NCI-H1417 (cell line): Measurements from ENCODE around the gene LAMC3.

Source experiments
- DNase-seq, 3 experiments: peaks; one replicate each; lab custom pipeline; 2025; lab: John Stamatoyannopoulos, UW

Gene LAMC3

DNA sequence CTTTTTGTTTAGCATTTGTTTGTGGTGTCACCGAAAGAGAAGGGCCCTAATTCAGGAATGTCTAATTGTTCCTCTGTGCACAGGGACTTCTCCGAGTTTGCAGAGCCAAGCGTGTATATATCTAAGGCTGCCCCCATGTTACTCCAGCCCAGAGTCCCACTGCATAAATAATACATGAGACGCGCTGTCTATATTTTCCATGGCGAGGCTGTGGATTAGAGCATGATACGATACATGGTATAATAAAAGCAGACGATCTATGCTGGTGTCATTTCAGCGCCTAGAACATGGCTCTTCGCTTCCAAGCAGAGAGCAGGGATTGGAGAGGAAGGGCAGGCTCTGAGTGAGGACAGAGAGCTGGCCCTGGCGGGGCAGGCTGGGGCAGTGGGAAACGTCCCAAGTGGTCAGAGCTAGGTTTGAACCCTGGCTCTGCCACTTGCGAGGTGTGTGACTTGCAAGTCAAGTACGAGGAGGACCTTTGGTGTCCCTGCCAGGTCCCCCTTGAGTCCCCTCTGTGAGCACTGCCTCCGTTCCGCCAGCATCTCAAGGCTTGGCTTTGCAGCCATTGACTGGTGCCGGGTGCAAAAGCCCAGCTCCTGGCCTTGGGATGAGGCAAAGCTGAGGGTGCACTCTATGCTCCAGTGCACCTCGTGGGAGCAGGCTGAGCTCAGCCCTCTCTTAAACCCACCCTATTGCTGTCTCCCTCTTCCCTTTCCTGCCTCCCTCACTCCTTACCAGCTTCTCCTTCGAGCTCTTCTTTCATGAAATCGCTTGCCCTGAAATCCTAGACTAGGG, 29.2 kb upstream of the LAMC3 start:
- DNase-seq = no peak

GRCh38 chr9:130980526-130980925, 28.4 kb upstream of the LAMC3 start:
- no peak for DNase-seq

DNA sequence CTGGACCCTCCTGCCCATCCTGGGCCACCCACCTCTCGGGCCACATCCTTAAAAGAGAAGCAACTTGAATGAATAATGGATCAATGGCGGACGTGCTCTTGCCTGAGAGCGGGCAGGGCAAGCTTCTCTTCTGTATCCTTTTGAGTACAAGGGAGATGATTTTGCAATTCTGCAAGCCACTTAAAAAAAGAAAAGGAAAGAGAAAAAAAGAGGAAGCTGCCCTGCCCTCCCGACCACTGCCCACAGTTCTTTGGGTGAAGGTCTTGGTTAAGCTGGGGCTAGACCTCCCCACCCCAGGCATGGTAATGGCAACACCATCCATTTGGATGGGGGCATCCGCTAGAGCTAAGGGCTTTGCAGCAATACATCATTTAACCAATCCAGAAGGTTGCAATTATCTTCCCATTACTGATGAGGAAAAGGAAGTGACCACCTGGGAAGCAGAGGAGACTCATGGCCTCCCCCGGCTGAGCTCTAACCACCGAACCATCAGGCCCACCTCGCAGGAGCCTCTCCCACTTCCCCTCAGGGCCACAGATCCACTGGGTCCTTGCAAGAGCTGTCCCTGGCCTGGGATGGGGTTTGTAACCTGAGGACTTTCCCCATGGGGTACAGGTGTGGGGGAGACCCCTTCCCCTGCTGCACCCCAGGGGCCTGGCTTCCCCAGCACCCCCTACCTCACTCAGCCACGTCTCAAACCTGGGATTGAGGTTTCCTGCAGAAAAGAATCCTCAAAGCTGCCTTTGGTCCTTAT, 27.8 kb upstream of the LAMC3 start:
- DNase-seq = peak in 2 of 3 experiments; percentile 58 to 68

DNA sequence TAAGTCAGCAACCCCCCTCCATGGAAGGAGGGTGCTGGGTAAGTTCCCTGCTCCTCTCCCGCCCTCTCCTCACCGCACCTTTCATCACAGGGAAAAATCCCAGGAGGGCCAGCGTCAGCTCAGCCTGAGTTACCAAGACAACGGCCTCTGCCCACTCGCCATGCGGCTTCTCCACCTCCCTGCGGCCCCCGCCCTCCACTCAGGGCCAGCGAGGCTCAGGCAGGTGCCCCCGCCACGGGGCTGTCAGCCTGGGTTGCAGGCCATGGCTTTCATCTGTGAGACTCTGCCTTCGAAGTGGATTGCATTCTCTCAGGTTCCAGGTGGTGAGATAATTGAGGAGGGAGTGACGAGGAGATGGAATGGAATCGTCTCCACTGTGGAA, 27.2 kb upstream of the LAMC3 start:
- DNase-seq = peak; percentile 55 to 92 (median 75)

DNA sequence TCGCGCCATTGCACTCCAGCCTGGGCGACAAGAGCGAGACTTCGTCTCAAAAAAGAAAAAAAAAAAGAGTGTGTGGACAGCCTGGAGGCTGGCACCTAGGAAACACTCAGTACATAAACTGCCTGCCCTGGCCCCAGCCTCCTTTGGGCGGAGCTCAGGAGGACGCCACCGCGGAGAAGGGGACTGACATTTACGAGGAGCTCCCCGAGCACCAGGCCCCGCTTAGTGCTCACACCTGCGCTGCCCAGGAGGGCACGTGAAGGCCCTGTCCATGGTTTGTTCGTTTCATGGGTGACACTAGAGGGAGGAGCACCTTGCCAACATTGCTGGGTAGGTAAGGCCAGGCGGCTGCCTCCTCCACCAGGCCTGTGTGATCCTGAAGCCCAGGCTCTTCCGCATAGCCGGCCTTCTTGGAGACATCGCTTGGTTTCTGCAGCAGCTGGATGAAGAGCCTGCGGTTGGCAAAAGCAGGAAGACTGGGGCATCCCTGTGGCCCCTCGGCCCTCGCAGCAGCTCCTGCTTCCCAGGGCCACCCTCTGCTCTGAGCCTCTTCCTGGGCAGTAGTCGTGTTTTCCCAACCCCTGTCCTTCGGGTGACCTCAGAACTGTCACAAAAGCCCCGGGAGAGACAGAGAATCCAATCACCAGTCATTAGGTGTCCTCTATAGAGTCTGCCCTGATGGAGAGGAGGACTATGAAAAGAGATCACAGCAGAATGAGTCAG, 26.2 kb upstream of the LAMC3 start:
- DNase-seq = peak; percentile 58 to 92 (median 70)

DNA sequence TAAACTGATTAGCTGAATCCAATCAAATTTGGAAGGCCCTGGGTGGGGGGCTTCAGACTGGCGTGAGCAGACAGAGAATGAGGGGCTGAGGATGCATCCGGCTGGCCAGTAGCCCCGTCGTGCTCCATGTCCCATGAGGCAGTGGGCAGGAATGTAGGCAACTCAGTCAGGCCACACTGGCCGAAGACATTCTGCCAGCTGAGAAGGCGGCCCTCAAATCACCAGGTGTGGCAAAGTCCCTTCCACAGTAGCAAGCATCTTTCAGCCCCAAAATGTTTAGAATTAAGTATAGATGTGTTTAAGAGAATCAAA, 25.7 kb upstream of the LAMC3 start:
- no peak for DNase-seq

DNA sequence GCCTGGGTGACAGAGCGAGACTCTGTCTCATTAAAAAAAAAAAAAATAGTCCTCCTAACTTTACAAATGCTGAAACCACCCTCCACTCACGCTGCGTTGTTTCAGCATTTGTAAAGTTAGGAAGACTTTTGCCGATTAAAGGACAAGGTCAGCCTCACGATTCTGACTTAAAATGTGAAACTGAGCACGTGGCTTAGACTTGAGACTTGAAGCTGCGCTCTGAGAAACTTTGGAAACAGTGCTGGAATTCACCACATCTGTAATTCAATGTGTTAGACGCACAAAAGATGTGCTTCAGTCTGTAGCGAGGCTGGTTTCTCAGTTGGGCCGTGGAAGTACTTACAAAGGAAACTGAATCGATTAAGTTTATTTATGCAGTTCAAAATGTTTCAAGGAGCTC, 25.0 kb upstream of the LAMC3 start:
- no peak for DNase-seq

DNA sequence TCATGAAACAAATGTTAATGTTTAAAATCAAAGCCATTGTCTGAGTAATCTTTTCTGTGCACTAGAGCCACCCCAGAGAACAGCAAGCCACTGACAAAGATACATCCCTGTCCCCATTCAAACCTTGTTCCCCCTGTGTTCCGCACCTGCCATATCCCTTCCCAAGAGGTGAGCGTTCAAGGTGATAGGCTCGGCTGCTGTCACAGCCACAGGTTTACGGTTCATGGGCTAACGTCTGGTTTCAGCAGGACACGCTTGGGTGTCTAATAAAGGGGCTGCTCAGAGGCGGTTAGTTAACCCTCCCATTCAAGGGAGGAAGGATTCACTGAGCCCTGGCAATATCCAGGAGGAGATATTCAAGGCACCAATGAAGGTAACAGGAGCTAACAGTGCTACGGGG, 24.5 kb upstream of the LAMC3 start:
- peak in 1 of 3 experiments; percentile 17 for DNase-seq

DNA sequence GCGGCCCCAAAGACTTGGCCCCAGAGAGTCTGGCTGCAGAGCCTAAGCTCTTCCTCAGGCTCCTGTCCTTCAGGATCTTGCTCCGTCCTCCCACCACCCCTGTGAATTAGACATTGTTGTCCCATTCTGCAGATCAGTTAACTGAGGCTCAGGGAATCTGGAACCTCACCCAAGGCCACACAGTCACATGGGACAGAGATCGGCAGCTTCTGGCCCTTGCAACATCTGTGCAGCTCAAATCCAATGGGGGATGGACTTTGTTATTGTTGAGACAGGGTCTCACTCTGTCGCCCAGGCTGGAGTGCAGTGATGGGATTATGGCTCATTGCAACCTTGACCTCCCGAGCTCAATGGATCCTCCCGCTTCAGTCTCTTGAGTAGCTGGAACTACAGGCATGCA, 23.9 kb upstream of the LAMC3 start:
- DNase-seq = no peak

DNA sequence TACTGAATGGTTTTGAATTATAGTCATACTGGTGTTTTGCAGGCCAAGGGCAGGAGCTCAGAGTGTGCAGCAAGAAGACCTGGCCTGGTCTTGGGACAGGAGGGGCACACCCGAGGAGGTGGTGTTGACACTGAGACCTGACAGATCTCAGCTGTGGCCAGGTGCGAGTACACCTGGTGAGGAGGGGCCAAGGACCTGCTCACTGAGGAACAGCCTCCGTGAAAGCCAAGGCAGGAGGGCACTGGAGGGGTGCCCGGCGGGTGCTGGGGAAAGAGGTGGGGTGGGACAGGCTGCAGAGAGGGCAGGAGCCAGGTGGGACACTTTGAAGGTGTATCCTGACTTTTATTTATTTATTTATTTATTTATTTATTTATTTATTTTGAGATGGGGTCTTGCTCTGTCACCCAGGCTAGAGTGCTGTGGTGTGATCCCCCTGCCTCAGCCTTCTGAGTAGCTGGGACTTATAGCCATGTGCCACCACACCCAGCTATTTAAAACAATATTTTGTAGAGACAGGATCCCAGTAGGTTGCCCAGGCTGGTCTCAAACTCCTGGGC, 23.3 kb upstream of the LAMC3 start:
- DNase-seq = no peak

GRCh38 chr9:130986356-130986965, 22.5 kb upstream of the LAMC3 start:
- peak in 2 of 3 experiments; percentile 14 to 44 for DNase-seq

DNA sequence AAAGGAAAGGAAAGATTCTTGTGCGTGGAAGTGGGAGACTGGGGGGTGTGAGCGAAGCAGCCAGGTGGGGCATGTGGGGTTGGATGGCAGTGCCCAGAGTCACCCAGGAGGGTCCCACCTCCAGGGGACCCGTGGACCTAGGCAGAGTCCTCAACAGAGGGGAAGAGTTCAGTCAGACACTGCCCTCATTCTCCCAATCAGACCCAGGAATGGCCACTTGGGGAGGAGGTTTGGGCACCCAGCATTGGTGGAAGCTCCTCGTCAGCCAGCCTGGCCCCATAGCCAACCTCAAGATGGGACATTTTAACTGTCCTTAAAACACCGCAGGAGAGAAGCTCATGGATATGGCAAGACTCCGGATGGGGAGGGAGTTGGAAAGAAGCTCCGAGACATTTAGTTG, 21.9 kb upstream of the LAMC3 start:
- DNase-seq = no peak

- no peak for DNase-seq
Measured at GRCh38 chr9:130987738-130988399, 21.1 kb upstream of the LAMC3 start.

DNA sequence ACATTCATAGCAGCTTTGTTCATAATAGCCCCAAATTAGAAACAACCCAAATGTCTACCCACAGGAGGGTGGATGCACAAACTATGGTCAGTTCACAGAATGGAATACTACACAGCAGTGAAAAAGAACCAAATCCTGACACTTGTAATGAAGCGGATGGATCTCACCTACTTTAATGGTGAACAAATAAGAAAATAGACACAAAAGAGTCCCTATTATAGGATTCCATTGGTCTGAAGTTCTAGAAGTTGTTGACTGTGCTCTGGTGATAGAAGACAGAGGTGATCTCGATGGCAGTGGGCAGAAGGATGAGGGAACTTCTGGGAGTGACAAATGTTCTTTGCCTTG, 20.6 kb upstream of the LAMC3 start:
- DNase-seq = no peak

- peak in 2 of 3 experiments; percentile 19 to 42 for DNase-seq
Measured at GRCh38 chr9:130988905-130989304, 20.1 kb upstream of the LAMC3 start.

- no peak for DNase-seq
Measured at GRCh38 chr9:130989391-130989790, 19.6 kb upstream of the LAMC3 start.

DNA sequence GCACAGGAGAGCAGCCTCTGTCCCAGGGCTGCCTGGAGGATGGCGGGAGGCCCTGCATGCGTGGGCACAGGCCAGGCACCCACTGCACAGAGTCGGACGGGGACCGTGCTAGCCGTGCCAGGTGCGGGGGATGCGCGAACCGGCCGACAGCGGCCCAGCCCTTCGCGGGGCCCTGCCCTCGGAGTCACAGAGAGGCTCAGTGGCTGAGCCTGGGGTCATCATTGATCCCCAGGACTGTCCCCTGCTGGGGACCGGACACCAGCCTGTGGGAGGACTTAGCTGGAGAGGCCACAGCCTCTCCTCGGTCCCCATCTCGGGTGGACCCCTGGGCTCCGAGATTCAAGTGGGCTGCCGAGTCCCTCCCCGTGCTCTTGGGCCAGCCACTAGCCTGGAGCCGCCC, 19.1 kb upstream of the LAMC3 start:
- no peak for DNase-seq

GRCh38 chr9:130990306-130990977, 18.5 kb upstream of the LAMC3 start:
- DNase-seq = peak in 1 of 3 experiments; percentile 22

- DNase-seq = no peak
Measured at GRCh38 chr9:130990978-130991777, 17.8 kb upstream of the LAMC3 start.
